T47D (cell line): ENCODE results near the gene FSD2.
"Not testable (repeated sequence)": the region's sequence is repeated elsewhere in the genome, so short reads cannot be mapped to it uniquely, and the experiment has no call there.

Source experiments
- DNase-seq, 2 experiments: peaks; one replicate each; pipeline versions ENCODE4 v3.0.0 to v3.0.0-alpha.2; 2011 to 2012; ENCODE audit warnings: low read depth in 1 of 2, low spot score in 1 of 2
- JUND ChIP-seq: IDR thresholded peaks from 2 replicates; pipeline ENCODE4 v1.6.1; 2012; ENCODE audit warnings: low read depth
- in situ Hi-C: cut with HindIII; loops from 2 replicates; pipeline ENCODE4 v1.10.0; 2016; ENCODE audit warnings: low sequenced_read_pairs, low pct_unique_long_range_greater_than_20kb

Gene FSD2

GRCh38 chr15:82843566-82843965 is 37.7 kb upstream of the FSD2 start:
- no peak for DNase-seq
- TF ChIP-seq JUND: no peak
- in situ Hi-C loops: no loop called here

- in situ Hi-C loops: no loop called here
- TF ChIP-seq JUND: no peak
- DNase-seq: no peak
These were observed 34.3 kb upstream of the FSD2 start for GRCh38 chr15:82840166-82840565.

- TF ChIP-seq JUND: no peak
- in situ Hi-C loops: no loop called here
- no peak for DNase-seq
These were observed 33.3 kb upstream of the FSD2 start for GRCh38 chr15:82839136-82839535.

GRCh38 chr15:82838096-82838735 is 32.3 kb upstream of the FSD2 start:
- no peak for TF ChIP-seq JUND
- in situ Hi-C loops: no loop called here

GRCh38 chr15:82835391-82835917 is 29.6 kb upstream of the FSD2 start:
- in situ Hi-C loops: no loop called here
- DNase-seq: no peak
- TF ChIP-seq JUND: no peak

More at GRCh38 chr15:82838096-82838735, 32.3 kb upstream of the FSD2 start:
- DNase-seq: no peak

- no peak for DNase-seq
- in situ Hi-C loops: no loop called here
- no peak for TF ChIP-seq JUND
These were observed 27.5 kb upstream of the FSD2 start for GRCh38 chr15:82833362-82833682.

- in situ Hi-C loops: no loop called here
- no peak for TF ChIP-seq JUND
- no peak for DNase-seq
These were observed 26.9 kb upstream of the FSD2 start for GRCh38 chr15:82832601-82833361.

- no peak for TF ChIP-seq JUND
- in situ Hi-C loops: no loop called here
- no peak for DNase-seq
These were observed 26.2 kb upstream of the FSD2 start for GRCh38 chr15:82831894-82832600.

GRCh38 chr15:82830427-82831173 is 24.7 kb upstream of the FSD2 start:
- no peak for DNase-seq
- in situ Hi-C loops: no loop called here
- no peak for TF ChIP-seq JUND

GRCh38 chr15:82829234-82829633 is 23.4 kb upstream of the FSD2 start:
- in situ Hi-C loops: no loop called here

GRCh38 chr15:82828075-82828474 is 22.2 kb upstream of the FSD2 start:
- no peak for DNase-seq
- in situ Hi-C loops: no loop called here
- no peak for TF ChIP-seq JUND

More at GRCh38 chr15:82829234-82829633, 23.4 kb upstream of the FSD2 start:
- TF ChIP-seq JUND: no peak
- no peak for DNase-seq

GRCh38 chr15:82823049-82823448 is 17.2 kb upstream of the FSD2 start:
- in situ Hi-C loops: no loop called here
- TF ChIP-seq JUND: no peak
- DNase-seq: no peak

GRCh38 chr15:82821851-82822250 is 16.0 kb upstream of the FSD2 start:
- DNase-seq, in situ Hi-C loops: not testable (repeated sequence)

GRCh38 chr15:82821396-82821795 is 15.5 kb upstream of the FSD2 start:
- in situ Hi-C loops, DNase-seq: not testable (repeated sequence)
